Measurements from ENCODE around the gene CPLANE2.
A peak's percentile ranks its signal among the peaks of the same experiment; 100 is the strongest.

Gene CPLANE2, protein sequence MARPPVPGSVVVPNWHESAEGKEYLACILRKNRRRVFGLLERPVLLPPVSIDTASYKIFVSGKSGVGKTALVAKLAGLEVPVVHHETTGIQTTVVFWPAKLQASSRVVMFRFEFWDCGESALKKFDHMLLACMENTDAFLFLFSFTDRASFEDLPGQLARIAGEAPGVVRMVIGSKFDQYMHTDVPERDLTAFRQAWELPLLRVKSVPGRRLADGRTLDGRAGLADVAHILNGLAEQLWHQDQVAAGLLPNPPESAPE

DNA sequence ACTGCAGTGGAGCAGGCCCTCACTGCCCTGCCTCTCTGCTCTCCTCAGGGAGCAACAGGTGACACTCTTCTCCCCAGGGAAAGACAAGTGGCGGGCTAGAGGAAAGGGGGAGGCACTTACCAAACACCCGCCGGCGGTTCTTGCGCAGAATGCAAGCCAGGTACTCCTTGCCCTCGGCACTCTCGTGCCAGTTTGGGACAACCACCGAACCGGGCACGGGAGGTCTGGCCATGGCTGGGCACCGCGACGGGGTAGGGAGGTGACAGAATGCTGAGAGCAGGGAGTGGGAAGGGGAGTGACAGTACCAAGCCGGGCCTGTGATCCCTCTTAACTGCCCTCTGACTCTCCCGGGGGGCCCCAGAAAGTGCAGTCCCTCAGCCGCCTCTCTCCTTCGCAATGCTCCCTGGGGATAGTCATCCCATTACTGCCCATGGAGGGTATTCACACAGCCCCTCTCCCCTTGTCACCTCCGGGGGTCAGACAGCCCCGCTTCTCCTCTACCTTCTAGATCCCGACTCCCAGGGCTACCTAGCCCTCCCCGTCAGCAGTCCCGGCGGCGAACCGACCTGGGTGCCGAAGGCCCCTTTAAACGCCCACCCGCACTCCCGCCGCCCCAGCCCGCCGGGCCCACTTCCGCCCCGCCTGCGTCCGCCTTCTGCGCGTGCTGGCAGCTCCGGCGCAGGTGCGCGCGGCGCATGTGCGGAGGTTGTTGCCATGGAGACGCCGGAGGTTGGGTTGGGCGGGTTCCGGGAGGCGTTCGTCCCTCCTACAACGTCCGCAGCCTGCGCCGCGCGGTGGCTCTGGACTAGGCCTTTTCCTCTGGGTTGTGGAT, at the start of gene CPLANE2:
CPLANE2 (minus strand) TSS at position 673 of the 832 bp plus-strand sequence; CDS start at position 232, 441 bp downstream.
- H3K4me1 Mint-ChIP-seq = peaks cover 22% of the 10 kb centered on the region
- peak within 1 kb of the TSS; percentile 89 for H3K4me3 Mint-ChIP-seq
- DNase-seq (ENCODE audit: low spot score in 2 of 2) (peak; percentile 93), ATAC-seq (replicated peaks; ENCODE audit: extremely low read depth, poor library complexity, severe bottlenecking) (peak; percentile 76)
- no peaks in the 10 kb centered on the region for H3K9me3 Mint-ChIP-seq
- peaks cover 22% of the 10 kb centered on the region for H3K36me3 Mint-ChIP-seq (ENCODE audit: insufficient read depth)
- no peaks in the 10 kb centered on the region for H3K27me3 Mint-ChIP-seq
- H3K27ac Mint-ChIP-seq (ENCODE audit: low read depth) = peak within 1 kb of the TSS; percentile 94

DNA sequence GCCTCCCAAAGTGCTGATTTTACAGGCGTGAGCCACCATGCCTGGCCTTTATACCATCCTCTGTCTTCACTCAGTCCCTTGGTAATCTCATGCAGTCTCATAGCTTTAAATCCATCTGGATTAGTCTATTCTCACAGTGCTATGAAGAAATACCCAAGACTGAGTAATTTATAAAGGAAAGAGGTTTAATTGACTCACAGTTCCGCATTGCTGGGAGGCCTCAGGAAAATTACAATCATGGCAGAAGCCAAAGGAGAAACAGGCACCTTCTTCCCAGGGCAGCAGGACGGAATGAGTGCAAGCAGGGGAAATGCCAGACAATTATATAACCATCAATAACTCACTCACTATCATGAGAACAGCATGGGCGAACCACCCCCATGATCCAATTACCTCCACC, 49.1 kb upstream of the CPLANE2 start:
- Mint-ChIP-seq H3K4me3 (no peak overlapping the region), H3K27ac (ENCODE audit: low read depth) (no peak overlapping the region), H3K27me3 (no peaks in the 10 kb centered on the region), H3K36me3 (ENCODE audit: insufficient read depth) (peaks cover 19% of the 10 kb centered on the region), H3K4me1 (peaks cover 20% of the 10 kb centered on the region), H3K9me3 (no peaks in the 10 kb centered on the region)
- ATAC-seq (replicated peaks; ENCODE audit: extremely low read depth, poor library complexity, severe bottlenecking) = no peak
- no peak for DNase-seq (ENCODE audit: low spot score in 2 of 2)

DNA sequence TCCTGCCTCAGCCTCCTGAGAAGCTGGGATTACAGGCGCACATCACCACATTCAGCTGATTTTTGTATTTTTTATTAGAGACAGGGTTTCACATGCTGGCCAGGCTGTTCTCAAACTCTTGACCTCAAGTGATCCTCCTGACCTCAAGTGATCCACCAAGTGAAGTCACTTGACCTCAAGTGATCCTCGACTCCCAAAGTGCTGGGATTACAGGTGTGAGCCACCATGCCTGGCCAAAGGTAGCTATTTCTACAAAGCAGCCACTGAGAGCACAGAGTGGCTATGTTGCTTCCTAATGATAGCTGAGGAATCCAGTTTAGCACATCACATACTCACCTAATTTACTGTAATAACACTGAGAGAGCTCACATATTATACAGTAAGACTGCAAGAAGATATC, 44.8 kb upstream of the CPLANE2 start:
- peaks cover 7% of the 10 kb centered on the region for H3K36me3 Mint-ChIP-seq (ENCODE audit: insufficient read depth)
- H3K4me1 Mint-ChIP-seq = peaks cover 5% of the 10 kb centered on the region
- H3K27me3 Mint-ChIP-seq = no peaks in the 10 kb centered on the region
- no peak for DNase-seq (ENCODE audit: low spot score in 2 of 2)
- H3K9me3 Mint-ChIP-seq = no peaks in the 10 kb centered on the region
- ATAC-seq (replicated peaks; ENCODE audit: extremely low read depth, poor library complexity, severe bottlenecking) = no peak
- H3K27ac Mint-ChIP-seq (ENCODE audit: low read depth) = no peak overlapping the region
- H3K4me3 Mint-ChIP-seq = no peak overlapping the region

DNA sequence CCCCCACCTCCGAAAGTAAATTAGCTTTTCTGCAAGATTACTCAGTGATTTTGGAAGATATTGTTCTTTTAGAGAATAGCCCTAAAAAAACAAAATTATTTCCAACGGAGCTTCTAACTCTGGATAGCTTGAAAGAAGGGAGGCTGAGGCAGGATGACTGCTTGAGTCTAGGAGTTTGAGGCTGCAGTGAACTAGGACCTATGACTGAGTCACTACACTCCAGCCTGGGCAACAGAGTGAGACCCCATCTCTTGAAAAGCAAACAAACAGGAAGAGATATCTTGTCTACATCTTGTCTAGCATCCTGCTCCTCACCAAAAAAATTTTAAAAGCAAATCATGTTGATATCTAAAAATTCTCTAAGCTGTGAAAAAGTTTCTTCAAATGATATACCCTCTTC, 42.2 kb upstream of the CPLANE2 start:
- Mint-ChIP-seq H3K27ac (ENCODE audit: low read depth) (no peak overlapping the region), H3K4me3 (no peak overlapping the region), H3K9me3 (no peaks in the 10 kb centered on the region), H3K27me3 (no peaks in the 10 kb centered on the region), H3K36me3 (ENCODE audit: insufficient read depth) (peaks cover 4% of the 10 kb centered on the region), H3K4me1 (peaks cover 10% of the 10 kb centered on the region)
- DNase-seq (ENCODE audit: low spot score in 2 of 2) (no peak), ATAC-seq (replicated peaks; ENCODE audit: extremely low read depth, poor library complexity, severe bottlenecking) (no peak)

DNA sequence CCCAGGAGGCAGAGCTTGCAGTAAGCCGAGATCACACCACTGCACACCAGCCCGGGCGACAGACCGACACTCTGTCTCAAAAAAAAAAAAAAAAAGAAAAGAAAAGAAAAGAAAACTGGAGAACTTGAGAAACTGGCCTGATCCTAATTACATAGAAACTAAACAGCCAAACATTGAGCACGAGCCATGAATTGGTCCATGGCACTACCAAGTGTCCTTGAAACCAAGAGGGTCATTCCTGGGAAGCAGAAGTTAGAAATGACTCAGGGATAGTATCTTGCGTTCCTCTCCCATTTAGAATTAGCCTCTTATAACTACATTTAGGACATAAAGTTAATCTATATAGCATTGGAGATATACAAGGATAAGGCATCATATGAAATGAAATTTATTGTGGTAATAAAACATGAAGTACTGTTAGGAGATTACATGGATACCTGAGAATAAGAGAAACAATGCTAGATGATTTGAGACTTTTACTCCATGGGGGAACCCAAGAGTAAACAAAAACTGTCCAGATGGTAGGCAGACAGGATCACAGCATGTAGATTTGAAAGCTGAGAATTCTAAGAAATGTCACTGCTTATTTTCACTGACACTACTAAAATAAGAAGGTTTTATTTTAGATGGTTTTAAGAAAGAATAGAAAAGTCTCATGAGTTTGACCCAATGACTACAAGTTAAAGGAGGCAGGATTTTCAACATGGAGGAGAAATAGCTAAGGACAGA, 39.5 kb upstream of the CPLANE2 start:
- peaks cover 5% of the 10 kb centered on the region for H3K36me3 Mint-ChIP-seq (ENCODE audit: insufficient read depth)
- no peaks in the 10 kb centered on the region for H3K27me3 Mint-ChIP-seq
- peaks cover 23% of the 10 kb centered on the region for H3K4me1 Mint-ChIP-seq
- no peak overlapping the region for H3K4me3 Mint-ChIP-seq
- no peak for DNase-seq (ENCODE audit: low spot score in 2 of 2)
- no peak for ATAC-seq (replicated peaks; ENCODE audit: extremely low read depth, poor library complexity, severe bottlenecking)
- no peaks in the 10 kb centered on the region for H3K9me3 Mint-ChIP-seq
- no peak overlapping the region for H3K27ac Mint-ChIP-seq (ENCODE audit: low read depth)

DNA sequence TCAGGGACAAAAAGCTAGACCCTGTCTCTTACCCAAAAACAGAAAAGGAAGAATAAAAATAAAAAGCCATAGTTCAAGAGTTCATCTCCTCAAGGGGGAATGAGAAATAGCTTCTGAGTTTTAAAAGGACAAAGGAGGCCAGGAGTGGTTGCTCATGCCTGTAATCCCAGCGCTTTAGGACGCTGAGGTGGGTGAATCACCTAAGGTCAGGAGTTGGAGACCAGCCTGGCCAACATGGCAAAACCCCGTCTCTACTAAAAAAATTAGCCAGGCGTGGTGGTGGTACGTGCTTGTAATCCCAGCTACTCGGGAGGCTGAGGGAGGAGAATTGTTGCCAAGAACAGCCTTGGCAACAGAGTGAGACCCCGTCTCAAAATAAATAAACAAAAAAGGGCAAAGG, 38.6 kb upstream of the CPLANE2 start:
- DNase-seq (ENCODE audit: low spot score in 2 of 2) (no peak), ATAC-seq (replicated peaks; ENCODE audit: extremely low read depth, poor library complexity, severe bottlenecking) (no peak)
- no peaks in the 10 kb centered on the region for H3K27me3 Mint-ChIP-seq

DNA sequence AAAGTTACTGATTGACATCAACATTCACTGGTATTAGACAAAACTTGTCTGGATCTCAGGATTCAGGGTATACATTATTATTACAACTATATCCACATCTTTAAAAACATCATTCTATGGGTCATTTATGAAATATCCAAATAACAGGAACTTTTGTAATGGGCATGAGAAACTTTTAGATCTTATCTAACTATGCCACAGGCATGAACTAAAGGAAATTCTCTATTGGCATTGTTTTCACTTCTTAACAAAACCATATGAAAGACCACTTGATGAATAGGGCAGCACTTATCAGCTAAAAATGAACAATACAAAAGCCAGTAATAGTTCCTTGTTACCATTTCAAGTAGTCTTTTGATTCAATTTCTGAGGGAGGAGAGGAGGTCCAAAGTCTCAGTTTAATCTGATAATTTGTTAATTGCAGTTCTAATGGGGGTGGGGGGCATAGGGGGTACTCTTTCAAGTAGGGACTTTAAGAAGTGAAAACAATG, 30.8 kb upstream of the CPLANE2 start:
- peak overlapping the region; percentile 52 for H3K27ac Mint-ChIP-seq (ENCODE audit: low read depth)
- no peaks in the 10 kb centered on the region for H3K27me3 Mint-ChIP-seq
- no peak for ATAC-seq (replicated peaks; ENCODE audit: extremely low read depth, poor library complexity, severe bottlenecking)
- no peak for DNase-seq (ENCODE audit: low spot score in 2 of 2)
- H3K4me3 Mint-ChIP-seq = no peak overlapping the region
- peaks cover 39% of the 10 kb centered on the region for H3K4me1 Mint-ChIP-seq
- no peaks in the 10 kb centered on the region for H3K9me3 Mint-ChIP-seq
- peaks cover 3% of the 10 kb centered on the region for H3K36me3 Mint-ChIP-seq (ENCODE audit: insufficient read depth)

More for the DNA sequence above, 38.6 kb upstream of the CPLANE2 start:
- H3K36me3 Mint-ChIP-seq (ENCODE audit: insufficient read depth) = peaks cover 5% of the 10 kb centered on the region
- H3K27ac Mint-ChIP-seq (ENCODE audit: low read depth) = no peak overlapping the region
- no peaks in the 10 kb centered on the region for H3K9me3 Mint-ChIP-seq
- no peak overlapping the region for H3K4me3 Mint-ChIP-seq
- peaks cover 32% of the 10 kb centered on the region for H3K4me1 Mint-ChIP-seq

DNA sequence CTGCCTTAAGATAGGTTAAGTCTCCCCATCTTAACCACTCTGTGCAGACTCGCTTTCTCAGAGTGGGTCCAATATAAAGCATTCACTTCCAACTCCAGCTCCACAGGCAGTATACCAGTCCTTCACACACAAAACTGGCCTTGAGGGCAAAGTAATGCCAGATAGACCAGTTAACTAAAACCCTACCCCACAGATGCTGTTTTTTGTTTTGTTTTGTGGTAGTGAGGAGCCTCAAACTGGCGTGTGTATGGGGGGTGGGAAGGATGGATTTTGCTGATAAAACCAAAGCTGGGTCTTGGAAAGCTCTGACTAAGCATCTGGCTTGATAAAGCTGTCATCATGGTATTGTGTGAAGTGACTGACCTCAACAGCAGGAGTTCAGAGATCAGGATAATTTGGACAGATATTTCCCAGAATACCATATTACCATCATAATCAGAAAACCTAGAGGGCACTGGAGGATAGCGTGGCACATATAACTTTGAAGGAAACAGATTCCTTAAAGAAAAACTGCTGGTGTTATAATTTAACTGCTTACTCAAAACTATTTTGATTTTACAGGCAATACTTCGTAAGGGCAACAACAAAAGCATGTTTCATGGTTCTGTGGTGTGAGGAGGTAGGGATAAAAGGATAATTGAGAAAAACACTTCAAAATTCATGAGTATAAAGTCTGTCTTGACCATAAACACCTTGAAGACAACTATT, 29.6 kb upstream of the CPLANE2 start:
- H3K36me3 Mint-ChIP-seq (ENCODE audit: insufficient read depth) = peaks cover 1% of the 10 kb centered on the region
- ATAC-seq (replicated peaks; ENCODE audit: extremely low read depth, poor library complexity, severe bottlenecking) = no peak
- H3K4me1 Mint-ChIP-seq = peaks cover 37% of the 10 kb centered on the region
- H3K9me3 Mint-ChIP-seq = no peaks in the 10 kb centered on the region
- H3K27me3 Mint-ChIP-seq = no peaks in the 10 kb centered on the region
- no peak overlapping the region for H3K4me3 Mint-ChIP-seq
- H3K27ac Mint-ChIP-seq (ENCODE audit: low read depth) = no peak overlapping the region
- DNase-seq (ENCODE audit: low spot score in 2 of 2) = no peak

DNA sequence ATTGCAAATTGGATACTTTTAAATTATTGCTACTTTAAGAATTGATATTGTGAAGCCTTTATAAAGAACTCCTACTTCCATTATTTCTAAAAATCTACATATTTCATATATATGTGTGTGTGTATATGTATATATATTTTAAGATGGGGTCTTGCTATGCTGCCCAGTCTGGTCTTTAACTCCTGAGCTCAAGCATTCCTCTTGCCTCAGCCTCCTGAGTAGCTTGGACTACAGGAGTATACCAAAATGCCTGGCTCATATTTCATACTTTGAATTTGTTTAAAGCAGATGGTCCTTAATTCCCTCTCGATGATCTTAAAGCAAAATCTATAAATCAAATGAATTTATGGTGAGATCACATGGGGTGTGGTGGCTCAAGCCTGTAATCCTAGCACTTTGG, 25.1 kb upstream of the CPLANE2 start:
- Mint-ChIP-seq H3K27me3 (no peaks in the 10 kb centered on the region), H3K9me3 (no peaks in the 10 kb centered on the region), H3K4me3 (no peak overlapping the region), H3K4me1 (peaks cover 7% of the 10 kb centered on the region), H3K36me3 (ENCODE audit: insufficient read depth) (peaks cover 9% of the 10 kb centered on the region), H3K27ac (ENCODE audit: low read depth) (no peak overlapping the region)
- ATAC-seq (replicated peaks; ENCODE audit: extremely low read depth, poor library complexity, severe bottlenecking) = no peak
- no peak for DNase-seq (ENCODE audit: low spot score in 2 of 2)

DNA sequence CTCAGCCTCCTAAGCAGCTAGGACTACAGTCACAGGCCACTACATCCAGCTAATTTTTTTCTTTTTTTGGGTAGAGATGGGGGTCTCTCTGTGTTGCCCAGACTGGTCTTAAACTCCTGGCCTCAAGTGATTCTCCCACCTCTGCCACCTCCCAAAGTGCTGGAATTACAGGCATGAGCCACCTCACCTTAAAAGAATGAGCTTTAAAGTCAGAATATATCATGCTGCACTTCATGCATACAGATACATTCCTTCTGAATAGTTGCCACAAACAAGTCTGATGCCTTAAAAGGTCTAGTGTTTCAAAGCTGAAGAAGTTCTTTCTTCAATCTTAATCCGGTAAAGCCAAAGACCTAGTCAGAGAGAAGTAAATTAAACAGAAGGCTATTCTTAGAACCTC, 23.8 kb upstream of the CPLANE2 start:
- Mint-ChIP-seq H3K4me3 (no peak overlapping the region), H3K4me1 (no peaks in the 10 kb centered on the region), H3K27me3 (no peaks in the 10 kb centered on the region), H3K36me3 (ENCODE audit: insufficient read depth) (peaks cover 13% of the 10 kb centered on the region), H3K27ac (ENCODE audit: low read depth) (peak overlapping the region; percentile 38), H3K9me3 (no peaks in the 10 kb centered on the region)
- no peak for ATAC-seq (replicated peaks; ENCODE audit: extremely low read depth, poor library complexity, severe bottlenecking)
- no peak for DNase-seq (ENCODE audit: low spot score in 2 of 2)

DNA sequence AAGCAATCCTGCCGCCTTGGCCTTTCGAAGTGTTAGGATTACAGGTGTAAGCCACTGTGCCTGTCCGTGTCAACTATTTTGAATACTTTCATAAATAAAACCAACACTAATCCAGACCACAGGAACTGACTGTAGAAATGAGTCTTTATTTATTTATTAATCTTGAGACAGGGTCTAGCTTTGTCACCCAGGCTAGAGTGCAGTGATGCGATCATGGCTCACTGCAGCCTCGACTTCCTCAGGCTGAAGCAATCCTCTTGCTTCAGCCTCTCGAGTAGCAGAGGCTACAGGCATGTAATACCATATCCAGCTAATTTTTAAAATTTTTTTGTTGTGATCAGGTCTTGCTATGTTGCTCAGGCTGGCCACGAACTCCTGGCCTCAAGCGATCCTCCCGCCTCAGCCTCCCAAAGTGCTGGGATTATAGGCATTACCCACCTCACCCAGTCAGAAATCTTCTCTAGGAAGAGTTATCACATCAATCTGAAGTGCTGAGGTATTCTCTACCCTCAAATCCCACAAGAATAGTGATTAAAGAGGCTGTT, 21.7 kb upstream of the CPLANE2 start:
- Mint-ChIP-seq H3K4me3 (no peak overlapping the region), H3K4me1 (no peaks in the 10 kb centered on the region), H3K27ac (ENCODE audit: low read depth) (no peak overlapping the region), H3K9me3 (no peaks in the 10 kb centered on the region), H3K27me3 (no peaks in the 10 kb centered on the region), H3K36me3 (ENCODE audit: insufficient read depth) (peaks cover 22% of the 10 kb centered on the region)
- DNase-seq (ENCODE audit: low spot score in 2 of 2) (no peak), ATAC-seq (replicated peaks; ENCODE audit: extremely low read depth, poor library complexity, severe bottlenecking) (no peak)

DNA sequence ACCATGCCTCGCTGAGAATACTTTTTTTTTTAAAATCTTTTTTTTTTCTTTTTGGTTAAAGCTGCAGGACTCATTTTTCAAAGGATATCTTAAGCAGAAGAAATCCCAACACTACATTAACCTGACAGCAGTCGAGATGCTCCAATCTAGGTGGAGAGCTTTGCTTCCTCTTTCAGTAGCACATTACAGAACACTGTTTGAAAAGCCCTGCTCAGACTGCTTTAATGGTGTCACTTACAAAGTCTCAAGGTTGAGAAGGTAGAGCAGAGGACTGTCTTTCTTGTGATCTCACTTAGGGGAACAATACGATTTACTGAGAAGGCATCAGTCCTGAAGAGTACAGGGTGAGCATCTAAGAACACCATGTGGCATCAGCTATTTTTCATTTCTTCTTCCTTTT, 21.0 kb upstream of the CPLANE2 start:
- Mint-ChIP-seq H3K36me3 (ENCODE audit: insufficient read depth) (peaks cover 28% of the 10 kb centered on the region), H3K27ac (ENCODE audit: low read depth) (no peak overlapping the region), H3K27me3 (no peaks in the 10 kb centered on the region), H3K4me3 (no peak overlapping the region), H3K9me3 (no peaks in the 10 kb centered on the region), H3K4me1 (no peaks in the 10 kb centered on the region)
- DNase-seq (ENCODE audit: low spot score in 2 of 2) (no peak), ATAC-seq (replicated peaks; ENCODE audit: extremely low read depth, poor library complexity, severe bottlenecking) (no peak)

Measured in central memory CD8-positive, alpha-beta T cell (primary cell).